ENCODE results near the gene BSDC1.
"Not testable (repeated sequence)": the region's sequence is repeated elsewhere in the genome, so short reads cannot be mapped to it uniquely, and the experiment has no call there.

The BSDC1 gene

DNA sequence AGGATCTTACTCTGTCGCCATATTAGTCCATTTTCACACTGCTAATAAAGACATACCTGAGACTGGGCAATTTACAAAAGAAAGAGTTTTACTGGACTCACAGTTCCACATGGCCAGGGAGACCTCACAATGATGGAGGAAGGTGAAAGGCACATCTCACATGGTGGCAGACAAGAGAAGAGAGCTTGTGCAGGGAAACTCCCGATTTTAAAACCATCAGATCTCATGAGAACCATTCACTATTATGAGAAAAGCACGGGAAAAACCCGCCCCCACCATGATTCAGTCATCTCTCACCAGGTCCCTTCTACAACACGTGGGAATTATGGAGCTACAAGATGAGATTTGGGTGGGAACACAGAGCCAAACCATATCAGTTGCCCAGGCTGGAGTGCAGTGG is 2.3 kb upstream of the BSDC1 start:
- in situ Hi-C loops (cut with HindIII; ENCODE audit: low sequenced_read_pairs): not testable (repeated sequence)

DNA sequence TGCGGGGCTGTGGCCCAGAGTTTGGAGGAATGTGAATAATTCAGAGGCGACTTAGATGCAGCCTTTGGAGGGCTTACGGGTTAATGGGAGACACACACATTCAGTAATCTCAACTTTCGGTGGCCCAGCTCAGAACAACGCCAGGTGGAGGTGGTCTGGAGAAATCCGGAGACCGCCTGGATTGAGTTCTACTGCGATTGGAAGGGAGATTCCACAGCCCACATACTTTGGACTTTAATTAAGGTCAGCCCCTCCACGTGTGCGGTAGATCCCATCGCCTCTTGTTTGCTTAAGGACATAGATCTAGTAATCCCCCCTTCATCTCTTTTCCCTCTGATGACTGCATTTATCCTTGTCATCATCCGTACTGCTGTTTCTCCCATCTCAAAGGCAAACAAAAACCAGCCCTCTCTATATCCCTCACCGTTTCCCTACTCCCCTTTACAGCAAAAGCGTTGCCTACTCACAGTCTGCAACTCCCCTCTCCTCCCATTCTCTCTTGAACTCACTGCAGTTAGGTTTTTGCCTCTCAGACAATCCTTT is 720 bp upstream of the BSDC1 start:
- in situ Hi-C loops (cut with HindIII; ENCODE audit: low sequenced_read_pairs): no loop called here

DNA sequence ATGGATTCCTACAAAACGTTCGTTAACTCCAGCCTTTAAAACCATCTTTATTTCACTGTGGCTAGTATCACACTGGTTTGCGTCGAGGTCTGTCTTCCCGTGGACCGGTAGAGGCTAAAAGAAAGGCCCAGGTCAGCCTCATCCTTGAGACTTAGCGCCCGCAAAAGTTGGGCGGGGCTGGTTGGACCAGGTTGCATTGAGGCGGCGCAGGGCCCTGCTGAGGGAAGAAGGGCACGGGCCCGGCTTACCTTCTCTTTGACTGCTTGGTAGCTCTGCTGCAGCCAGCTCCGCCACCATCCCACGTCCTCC is 455 bp downstream of the BSDC1 start:
- in situ Hi-C loops (cut with HindIII; ENCODE audit: low sequenced_read_pairs): no loop called here

DNA sequence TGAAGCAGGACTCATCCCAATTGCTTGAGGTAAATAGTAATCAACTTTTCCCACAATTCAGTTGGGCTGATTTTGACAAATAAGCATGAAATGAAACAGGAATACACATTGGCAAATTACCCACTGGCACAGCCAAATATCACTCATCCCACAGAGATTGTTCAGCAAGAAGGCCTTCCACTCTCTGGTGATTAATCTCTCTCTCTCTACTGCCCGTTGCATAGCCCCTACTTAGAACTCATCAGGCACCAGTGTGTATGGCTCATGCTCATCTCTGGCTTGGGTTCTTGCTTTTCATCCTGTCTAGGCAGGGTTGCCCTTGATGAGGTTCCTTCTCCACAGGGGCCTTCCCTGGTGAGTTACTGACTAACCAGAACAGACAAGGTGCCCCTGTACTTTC is 1.1 kb downstream of the BSDC1 start:
- in situ Hi-C loops (cut with HindIII; ENCODE audit: low sequenced_read_pairs): no loop called here

DNA sequence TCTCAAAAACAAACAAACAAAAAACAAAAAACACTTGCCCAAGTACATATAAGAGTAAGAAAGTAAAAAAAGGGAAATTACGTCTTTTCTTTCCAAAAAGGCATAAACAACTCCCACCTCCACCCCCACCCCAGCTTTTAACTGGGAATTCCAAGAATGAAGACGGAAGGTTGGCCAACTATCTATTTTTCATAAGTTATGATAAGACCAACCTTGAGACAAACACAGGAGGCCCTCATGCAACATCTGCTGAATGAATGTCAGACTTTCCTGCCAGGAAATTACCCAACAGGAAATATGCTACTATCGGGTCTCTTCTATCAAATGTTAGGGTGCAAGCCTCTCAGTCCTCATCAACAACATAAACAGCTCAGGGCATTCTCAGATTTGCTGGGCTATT is 1.9 kb downstream of the BSDC1 start:
- in situ Hi-C loops (cut with HindIII; ENCODE audit: low sequenced_read_pairs): no loop called here

DNA sequence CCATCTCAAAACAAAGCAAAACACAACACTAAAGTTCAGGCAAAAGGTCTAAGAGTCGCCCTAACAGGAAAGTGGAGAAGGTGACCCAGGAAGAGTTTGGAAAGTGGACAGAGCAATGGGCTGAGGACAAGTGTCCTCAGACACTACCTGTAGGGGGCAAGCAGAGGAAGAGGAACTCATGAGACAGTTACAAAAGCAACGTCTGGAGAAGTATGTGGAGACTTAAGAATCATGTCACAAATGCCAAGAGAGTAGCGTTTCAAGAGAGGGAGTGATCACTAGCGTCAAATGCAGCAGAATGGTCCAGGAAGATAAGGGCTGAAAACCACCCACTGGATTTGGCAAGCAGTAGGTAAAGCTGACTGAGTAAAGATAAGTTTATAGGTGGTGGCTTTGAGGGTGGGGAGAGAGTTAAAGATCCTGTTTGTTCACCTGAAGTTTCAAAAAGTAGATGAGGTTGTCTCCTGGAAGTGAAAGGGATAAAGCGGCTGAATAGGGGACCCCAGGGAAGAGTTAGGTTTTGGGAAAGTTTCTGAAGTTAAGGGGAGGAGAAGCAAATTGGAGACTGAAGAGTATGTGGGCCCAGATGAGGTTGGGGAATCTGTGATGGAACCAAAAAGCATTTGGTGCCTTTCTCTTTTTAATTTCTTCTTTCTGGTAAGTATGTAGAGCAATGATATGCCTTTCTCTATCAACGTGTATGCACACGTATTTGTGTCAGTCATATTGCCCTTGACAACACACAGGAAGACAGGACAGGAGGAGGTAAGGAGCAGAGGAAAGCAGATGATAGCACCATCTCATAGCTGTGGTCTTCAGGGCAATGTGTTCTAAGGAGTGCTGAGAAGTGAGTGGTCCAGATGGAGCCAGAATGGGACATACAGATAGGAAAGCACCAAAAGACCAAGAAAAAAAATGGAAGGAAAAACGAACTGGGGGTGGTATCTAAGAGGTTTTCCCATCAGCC is 3.1 kb downstream of the BSDC1 start:
- in situ Hi-C loops (cut with HindIII; ENCODE audit: low sequenced_read_pairs): no loop called here

DNA sequence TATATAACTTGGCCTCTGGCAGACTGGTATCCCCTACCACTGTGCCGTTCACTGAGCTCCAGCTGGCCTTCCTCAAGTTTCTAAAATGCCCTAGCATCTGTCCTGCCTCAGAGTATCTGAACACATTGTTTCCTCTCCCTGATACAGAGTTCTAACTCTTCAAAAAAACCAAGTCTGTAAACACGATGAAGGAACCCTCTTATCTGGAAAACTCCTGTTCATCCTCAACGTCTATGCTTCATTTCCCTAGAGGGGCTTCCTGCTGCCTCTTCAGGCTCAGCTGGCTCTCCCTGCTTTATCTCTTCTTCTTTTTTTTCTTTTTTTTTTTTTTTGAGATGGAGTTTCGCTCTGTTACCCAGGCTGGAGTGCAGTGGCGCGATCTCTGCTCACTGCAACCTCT is 5.6 kb downstream of the BSDC1 start:
- in situ Hi-C loops (cut with HindIII; ENCODE audit: low sequenced_read_pairs): no loop called here

DNA sequence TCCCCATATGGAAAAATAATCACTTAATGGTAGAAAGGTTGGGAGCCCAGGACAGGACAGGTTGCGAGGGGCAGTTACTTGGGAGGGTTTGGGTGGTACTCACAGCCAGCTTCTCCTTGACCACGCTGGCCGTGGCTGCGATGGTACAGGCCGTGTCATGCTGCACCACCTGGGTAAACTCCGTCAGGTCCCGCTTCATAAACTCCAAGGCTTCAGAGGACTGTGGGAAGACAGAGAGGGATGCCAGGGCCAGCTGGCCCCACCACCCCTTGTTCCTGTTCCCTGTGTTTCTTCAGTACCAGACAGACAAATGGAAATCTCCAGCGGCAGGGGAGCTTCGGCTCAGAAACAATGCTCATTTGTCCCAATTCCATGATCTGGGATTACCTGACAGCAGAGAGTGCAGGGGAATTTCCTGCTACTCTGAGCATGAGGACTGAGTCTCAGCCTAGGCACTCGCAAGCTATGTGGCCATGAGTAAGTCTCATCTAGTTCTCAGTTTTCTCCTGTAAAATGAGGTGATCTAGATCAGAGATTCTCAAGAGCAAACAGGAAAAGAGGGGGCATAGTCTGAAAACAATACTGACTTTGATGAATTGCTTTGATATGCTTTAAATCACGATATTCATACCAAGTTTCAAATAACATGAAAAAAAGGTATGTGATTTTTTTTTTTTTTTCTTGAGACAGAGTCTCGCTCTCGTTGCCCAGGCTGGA is 7.4 kb downstream of the BSDC1 start:
- in situ Hi-C loops (cut with HindIII; ENCODE audit: low sequenced_read_pairs): no loop called here

DNA sequence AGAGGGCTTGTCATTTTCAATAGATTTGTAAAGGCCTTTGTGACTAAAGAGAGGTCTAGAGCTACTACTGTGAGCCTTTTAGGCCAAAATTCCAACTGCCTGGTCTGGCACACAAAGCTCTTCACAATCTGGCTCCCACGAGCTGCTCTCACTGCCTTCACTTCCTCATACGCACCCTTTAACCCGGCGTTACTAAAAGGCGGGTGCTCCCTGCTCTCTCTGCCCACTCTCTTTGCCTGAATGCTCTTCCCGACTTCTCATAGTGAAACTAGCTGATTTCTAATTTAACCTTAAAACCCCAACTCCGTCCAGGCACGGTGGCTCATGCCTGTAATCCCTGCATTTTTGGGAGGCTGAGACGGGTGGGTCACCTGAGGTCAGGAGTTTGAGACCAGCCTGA is 14.2 kb downstream of the BSDC1 start:
- in situ Hi-C loops (cut with HindIII; ENCODE audit: low sequenced_read_pairs): no loop called here

DNA sequence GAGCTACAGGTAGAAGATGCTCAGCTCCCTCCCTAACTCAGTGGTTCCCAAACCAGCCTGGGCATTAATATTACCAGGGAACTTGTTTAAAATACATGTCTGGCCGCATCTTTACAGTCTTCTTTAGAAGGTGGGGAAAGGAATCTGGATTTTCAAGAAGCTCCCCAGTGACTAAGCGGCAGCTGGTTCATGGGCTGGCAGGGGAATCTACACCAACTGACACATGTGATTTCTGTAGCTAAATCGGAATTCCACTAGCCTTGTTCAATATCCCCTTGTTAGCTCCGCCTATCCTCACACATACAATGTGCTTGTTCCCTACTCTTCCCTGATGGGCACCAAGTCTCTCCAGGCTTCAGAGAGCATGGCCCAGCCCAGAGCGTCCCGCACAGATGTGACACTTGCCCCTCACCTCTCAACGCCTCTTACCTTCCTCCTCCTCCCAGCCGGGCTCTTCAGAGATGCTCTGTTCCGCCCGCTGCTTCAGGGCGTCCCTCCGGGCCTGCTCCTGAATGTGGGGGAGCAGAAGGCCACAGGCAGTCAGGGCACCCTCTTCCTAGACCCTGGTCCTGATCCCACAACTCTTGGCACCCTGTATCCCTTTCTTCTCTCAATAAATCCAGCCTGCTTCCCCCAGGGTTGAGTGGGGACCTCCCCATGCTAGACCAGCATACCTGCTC is 16.6 kb downstream of the BSDC1 start:
- in situ Hi-C loops (cut with HindIII; ENCODE audit: low sequenced_read_pairs): loop anchor here (5.0 to 10.0 kb wide), 3 partner anchors 40 to 93 kb away; no protein-coding TSS in a partner anchor

DNA sequence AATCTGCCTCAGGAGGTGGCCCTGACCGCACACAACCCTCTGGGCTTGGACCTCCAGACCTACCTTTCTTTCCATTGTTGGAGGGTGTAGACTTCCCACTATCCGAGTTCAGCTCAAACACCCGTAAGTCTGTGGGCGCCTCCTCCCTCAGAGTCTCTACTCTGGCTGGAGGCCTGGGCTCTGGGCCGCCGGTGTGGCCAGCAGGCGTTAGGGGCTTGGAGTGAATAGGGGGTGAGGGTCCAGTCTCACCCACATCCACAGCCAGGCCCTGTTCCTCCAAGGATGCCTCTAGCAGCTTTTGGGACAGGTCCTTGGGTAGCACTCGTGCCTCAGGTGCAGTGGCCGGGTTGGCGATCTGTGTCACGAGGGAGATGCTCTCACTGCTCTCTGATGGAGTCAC is 18.0 kb downstream of the BSDC1 start:
- in situ Hi-C loops (cut with HindIII; ENCODE audit: low sequenced_read_pairs): loop anchor here (5.0 to 10.0 kb wide), 3 partner anchors 41 to 91 kb away; no protein-coding TSS in a partner anchor

DNA sequence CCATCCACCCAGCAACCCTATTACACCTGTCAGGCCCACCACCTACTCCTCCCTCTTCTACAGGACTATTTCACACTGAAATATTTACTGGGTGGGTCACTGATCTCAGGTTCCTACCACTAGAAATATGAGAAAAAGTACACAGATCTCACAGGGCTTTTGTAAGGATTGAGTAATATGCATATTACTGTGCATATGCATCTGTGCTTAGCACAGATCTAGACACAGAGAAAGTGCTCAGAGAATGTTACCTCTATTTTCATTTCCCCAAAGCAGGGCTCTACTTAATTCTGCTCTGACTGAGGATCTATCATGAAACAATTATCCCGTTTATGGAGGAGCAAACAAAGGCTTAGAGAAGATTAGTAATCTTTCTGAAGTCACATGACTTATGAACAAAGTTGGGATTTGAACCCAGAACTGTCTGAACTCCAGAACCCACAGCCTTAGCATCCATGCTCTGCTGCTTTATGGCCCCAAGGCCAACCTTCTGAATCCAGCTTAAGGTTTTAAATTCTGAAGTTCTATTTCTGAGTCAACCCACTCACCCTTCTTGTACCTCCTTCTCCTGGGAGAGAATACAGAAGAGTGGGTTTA is 20.1 kb downstream of the BSDC1 start:
- in situ Hi-C loops (cut with HindIII; ENCODE audit: low sequenced_read_pairs): loop anchor here (10.0 kb wide), 1 partner anchor 89 kb away; no protein-coding TSS in a partner anchor

DNA sequence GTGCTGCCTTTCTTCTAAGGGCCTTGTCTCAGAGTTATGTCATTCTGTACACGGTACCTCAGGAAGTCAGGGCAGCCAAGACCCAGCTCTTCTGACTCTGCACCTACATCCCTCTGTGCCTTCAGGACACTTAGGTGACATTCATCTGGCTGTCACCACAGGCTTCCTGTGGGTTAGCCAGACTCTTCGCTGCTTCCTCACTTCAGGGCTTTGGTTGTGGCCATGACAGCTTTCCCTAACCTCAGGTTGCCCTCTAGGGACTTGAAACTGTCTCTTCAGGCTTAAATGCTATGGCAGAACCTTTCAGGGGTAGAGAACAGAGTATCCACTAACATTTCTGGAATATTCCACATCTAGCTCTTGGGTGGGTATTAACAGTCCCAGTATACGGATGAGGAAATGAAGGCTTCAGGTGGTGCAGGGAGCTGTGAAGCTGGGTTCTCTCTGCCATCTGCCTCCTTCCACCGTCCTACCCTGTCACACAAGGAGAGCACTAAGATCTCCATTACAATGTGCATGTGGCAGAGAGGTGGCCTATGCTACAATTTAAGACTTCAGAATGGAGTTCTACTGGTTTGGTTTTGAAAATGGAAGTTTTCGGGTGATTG is 22.0 kb downstream of the BSDC1 start:
- in situ Hi-C loops (cut with HindIII; ENCODE audit: low sequenced_read_pairs): loop anchor here (10.0 kb wide), 1 partner anchor 87 kb away; no protein-coding TSS in a partner anchor

DNA sequence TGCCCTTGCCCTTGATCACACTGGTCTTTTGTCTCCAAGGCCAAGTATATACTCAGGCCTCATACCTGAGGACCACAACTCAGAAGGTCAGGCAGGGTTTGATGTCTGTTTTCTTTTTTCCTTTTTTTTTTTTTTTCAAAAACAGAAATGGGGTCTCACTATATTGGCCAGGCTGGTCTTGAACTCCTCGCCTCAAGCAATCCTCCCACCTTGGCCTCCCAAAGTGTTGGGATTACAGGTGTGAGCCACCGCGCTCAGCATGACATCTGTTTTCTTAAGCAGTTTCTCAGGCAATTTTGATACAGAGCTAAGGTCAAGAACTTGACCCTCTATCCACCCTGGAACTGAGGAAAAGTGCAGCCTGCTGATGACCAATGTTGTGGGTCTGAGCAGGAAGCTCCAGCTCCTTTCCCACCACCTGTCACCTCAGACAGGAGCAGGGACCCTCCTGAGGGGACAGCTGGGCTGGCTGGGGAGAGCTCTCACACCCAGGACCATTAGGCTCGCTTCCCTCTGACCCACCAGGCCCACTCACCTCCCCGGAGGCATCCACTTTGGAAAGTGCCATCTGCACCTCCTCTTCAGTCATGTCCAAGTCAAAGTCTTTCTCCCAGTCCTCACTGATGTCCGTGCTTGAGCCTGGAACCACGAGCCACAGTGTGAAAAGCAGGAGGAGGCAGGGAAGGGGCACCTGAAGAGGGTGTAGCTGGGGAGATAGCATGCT is 26.2 kb downstream of the BSDC1 start:
- in situ Hi-C loops (cut with HindIII; ENCODE audit: low sequenced_read_pairs): no loop called here

DNA sequence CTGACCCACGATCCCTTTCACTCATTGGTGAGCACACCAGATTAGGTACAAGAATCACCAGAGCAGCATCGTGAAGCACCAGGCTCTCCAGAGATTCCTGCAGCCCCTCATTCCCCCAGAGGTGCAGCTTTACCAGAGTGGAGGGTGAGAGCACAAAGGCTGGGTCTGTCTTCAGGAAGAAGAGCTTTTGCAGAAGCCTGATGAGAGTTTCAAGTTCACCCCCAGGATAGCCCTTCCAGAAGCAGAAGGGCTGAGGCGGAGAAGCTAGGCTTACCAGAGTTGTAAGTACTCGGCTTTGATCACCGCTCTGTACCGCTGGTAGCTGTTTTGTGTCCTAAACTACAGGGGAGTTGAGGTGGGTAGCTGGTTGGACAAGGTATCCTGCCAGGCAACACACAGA is 28.8 kb downstream of the BSDC1 start:
- in situ Hi-C loops (cut with HindIII; ENCODE audit: low sequenced_read_pairs): no loop called here

DNA sequence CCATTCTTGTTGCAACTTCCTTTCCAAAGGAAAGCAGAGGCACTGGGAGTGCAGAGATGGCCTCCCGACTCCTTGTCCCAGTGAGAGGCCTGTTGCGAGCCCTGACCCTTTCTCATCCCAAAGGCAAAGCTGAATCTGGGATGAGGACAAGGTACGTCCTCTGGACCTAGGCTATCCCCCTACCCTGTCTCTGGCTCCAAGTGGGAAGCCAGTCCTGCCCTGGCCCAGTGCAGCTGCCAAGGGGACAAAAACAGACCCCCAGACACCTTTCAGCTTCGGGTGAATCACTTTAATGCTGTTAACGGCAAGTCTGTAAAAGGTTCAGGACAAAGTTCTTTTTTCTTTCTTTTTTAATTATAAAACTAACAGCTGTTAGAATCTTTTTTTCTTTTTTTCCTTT is 29.4 kb downstream of the BSDC1 start:
- in situ Hi-C loops (cut with HindIII; ENCODE audit: low sequenced_read_pairs): no loop called here

DNA sequence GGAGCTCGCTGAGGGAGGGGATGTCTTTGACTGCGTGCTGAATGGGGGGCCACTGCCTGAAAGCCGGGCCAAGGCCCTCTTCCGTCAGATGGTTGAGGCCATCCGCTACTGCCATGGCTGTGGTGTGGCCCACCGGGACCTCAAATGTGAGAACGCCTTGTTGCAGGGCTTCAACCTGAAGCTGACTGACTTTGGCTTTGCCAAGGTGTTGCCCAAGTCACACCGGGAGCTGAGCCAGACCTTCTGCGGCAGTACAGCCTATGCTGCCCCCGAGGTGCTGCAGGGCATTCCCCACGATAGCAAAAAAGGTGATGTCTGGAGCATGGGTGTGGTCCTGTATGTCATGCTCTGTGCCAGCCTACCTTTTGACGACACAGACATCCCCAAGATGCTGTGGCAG is 30.5 kb downstream of the BSDC1 start:
- in situ Hi-C loops (cut with HindIII; ENCODE audit: low sequenced_read_pairs): no loop called here

DNA sequence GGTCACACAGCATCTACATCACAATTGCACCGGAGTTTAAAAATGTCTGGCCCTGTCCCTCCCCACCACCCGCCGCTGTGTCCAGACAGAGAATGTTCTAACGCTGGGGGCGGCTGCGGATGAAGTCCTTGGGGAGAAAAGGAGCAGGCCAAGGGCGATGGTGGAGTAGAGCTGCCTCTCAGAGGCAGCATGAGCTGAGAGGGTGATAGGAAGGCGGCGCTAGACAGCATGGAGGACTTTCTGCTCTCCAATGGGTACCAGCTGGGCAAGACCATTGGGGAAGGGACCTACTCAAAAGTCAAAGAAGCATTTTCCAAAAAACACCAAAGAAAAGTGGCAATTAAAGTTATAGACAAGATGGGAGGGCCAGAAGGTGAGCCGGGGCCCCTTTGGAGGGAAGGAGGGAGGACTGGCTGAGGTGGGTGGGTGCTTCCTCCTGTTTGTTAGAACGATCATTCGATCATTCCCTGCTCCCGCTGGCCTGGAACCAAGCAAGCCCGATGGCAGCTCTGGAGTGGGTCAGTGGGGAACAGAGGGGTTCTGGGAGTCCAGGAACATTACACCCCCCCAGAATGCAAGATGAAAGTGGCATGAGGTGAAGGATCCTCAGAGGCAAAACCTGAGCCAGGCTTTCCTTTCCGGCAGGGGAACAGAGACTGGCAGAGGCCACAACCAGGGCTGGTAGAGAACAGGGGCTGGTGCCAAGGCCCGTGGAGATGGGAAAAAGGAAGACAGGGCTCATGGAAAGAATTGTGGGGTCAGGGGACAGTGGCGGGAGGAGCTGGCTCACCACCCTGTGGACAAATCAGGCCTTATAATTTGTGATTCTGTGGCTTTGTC is 31.5 kb downstream of the BSDC1 start, which contains the start of the genes FAM229A and TSSK3:
TSS of gene FAM229A (minus strand) at position 12 of the 840 bp plus-strand sequence. CDS start 394 bp downstream, outside the sequence.
TSS of gene TSSK3 (plus strand) at position 66 of the 840 bp plus-strand sequence. CDS start at position 229, 163 bp downstream.
- in situ Hi-C loops (cut with HindIII; ENCODE audit: low sequenced_read_pairs): no loop called here

All from endothelial cell of hepatic sinusoid (primary cell).